ENCODE measurements around the gene ZNF362.

ZNF362 gene

DNA sequence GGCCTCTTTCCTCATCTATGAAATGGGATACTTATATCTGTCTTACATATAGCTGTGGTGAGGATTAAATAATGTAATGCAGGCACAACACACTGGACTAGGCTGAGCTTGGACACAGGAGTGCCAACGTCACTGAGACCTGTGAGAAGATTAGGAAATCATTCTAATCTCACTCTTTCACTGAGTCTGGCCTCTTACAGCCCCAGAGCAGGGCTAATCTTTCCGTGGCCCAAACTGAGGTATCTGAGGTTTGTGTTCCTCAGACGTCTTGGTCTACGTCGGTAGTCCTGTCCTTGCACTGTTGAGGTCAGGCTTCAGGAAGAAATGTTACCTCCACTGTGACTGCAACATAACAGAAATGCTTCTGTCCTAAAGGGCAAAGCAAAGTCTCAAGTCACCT lies 87.2 kb downstream of the ZNF362 start:
- DNase-seq (ENCODE audit: low read depth in 3 of 3), result no peak

- no peak for DNase-seq (ENCODE audit: low read depth in 3 of 3)
Observed at GRCh38 chr1:33344896-33345560, 88.7 kb downstream of the ZNF362 start.

DNA sequence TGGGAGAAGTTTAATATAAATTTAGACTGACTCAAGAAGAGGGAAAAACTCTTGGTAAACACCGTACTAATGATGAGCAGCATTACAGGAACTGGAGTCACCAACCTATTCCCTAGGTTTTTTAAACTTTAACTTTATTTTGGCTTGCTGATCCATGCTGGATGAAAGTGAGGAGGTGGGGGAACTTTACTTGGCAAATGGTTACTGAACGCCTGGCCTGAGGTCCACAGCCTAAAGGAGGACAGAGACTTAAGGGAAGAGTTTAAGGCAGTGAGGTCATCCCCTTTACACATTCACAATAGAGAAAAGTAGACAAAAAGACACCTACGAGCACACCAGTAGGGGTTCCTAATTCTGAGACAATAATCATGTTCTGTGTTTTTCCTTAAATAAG lies 90.2 kb downstream of the ZNF362 start:
- DNase-seq (ENCODE audit: low read depth in 3 of 3), result no peak

DNA sequence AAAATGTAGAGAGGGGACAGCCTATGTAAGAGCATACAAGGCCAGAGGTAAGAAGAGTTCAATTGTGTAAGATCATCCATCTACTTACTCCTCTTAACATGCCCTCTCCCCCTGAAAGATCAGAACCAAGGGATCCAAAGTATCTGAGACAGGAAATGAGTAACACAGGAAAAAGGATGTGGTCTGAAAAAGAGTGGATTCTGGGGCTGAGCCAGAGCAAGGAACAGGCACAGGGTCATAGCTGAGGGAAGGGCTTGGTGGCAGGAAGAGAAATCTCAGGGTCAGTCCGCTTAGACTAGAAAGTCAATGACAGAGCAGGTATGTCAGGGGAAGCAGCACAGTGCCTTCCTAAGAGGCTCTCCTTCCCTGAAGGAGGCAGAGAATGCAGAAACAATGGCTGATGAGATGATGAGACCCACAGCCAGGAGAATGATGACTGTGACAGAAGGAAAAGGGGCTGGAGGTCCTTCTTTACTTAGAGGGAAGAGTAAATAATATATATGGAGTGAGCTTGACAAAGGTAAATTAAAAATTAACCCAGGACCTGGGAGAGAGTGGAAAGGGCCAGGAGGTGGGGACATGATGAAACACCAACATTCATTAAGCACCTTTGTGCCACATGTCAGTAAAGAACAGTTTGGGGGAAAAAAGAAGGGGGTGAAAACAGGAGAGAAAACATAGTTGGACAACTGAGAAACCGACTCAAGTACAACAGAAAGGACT lies 90.8 kb downstream of the ZNF362 start:
- DNase-seq (ENCODE audit: low read depth in 3 of 3), result no peak

DNA sequence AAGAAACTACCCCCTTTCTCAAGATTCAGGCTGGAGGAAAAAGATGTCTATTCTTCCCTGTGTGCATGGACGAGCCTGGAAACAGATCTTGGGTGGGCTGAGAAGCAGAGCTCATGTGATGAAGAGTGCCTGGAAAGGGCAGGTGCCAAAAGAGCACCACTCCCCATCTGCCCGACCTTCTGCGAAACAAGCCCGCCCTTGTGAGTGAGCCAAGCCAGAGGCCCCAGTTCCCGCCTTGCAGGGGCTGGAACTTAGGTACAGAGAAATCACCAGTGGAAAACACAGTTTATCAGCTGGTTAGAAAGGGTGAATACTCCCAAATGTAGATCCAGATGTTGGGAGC lies 91.3 kb downstream of the ZNF362 start:
- no peak for DNase-seq (ENCODE audit: low read depth in 3 of 3)

GRCh38 chr1:33348194-33348593 lies 91.9 kb downstream of the ZNF362 start:
- DNase-seq (ENCODE audit: low read depth in 3 of 3), result no peak

- DNase-seq (ENCODE audit: low read depth in 3 of 3), result peak in 2 of 3 experiments; percentile 8 to 22
Observed at GRCh38 chr1:33348676-33349080, 92.4 kb downstream of the ZNF362 start.

DNA sequence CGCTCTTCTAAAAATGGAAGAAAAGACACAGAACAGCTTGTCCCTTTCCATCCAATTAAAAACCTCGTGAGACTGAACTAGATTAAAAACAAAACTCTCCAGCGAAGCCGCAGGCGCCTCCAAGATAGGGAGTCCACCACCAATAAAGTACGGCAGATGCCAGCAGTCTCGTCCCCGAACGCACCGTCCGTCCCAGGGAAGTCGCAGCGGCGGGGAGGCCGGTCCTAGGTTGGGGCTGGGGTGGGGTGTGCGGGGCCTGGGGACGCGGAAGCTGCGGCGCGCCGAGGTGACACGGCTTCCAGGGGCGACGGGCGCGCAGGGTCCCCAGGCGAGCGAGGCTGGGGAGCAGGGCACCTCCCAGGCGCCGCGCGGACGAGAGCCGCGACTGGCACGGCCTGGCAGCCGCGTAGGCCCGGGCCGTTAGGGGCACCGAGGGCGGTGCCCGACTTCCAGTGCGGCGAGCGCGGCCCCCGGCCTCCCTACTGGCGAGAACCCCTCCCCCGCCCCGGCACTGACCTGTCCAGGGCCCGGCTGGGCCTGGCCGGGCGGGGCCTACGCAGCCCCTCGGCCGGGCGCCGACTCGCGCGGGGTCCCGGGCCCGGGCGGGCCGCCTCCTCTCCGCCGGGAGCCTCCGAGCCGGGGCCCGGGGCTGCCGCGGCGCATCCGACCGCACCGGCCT lies 92.9 kb downstream of the ZNF362 start:
- DNase-seq (ENCODE audit: low read depth in 3 of 3), result peak; percentile 4 to 35 (median 10)

DNA sequence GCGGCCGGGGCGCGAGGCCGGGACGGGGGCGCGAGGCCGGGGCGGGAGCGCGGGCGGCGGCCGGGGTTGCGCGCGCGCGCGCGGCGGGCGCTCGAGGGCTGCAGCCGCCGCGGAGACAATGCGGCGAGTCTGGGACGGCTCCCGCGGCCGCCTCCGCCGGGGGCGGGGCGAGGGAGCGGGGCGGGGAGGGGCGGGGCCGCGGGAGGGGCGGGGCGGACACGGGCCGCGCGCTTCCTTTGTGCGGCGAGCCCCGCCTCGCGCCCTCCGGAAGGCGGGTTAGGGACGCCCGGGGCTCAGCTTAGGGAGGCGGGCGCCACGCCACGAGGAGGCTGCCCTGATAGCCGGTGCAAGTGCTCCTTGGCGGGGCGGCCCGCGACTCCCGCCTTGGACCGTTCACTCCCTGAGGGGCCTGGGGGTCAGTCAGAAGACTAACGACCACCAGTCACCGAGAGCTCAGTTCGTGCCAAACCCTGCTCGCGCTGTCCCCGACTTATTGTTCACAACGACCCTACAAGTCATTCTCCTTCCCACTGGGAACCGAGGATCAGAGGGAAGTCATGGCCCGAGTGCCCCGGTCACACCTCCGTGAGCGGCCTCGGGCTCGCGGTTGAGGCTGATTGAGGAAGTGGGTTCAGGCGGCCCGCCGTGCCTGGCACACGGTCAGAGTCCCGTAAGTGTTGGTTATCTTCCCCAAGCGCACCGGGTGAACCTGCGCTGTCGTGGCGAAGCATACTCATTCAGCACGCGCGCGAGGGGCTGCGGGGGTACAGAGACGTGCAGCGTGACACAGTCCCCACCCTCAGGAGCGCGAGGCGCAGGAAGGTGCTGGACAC lies 93.7 kb downstream of the ZNF362 start:
- peak; percentile 62 to 69 (median 66) for DNase-seq (ENCODE audit: low read depth in 3 of 3)
